OCI-LY7 (cell line): ENCODE measurements around the gene NLN. TPM values are rescaled to one million over a fixed set of nuclear protein-coding genes. Genes with fewer than 3 reads are reported as not detected.

Experiments used
- BruUV-seq: library from RNA; stranded (reverse); fragments of 400-500 nt; replicated peaks from 2 replicates; lab custom pipeline; 2021; lab: Mats Ljungman, UMichigan
- CTCF ChIA-PET: fragments of 300-600 bp; sonication (Branson Sonifier 250); formaldehyde crosslinking; loops from one replicate; lab custom pipeline; 2022; ENCODE audit warnings: antibody characterized with exemption; ENCODE audit not compliant: unreplicated experiment; lab: Charles Lee
- POLR2A ChIA-PET: fragments of 300-600 bp; sonication (Branson Sonifier 250); formaldehyde crosslinking; loops from one replicate; lab custom pipeline; 2022; ENCODE audit warnings: antibody characterized with exemption; lab: Charles Lee
- DNase-seq: peaks from one replicate; pipeline ENCODE4 v3.0.0-alpha.2; 2015; ENCODE audit warnings: low spot score
- H2AFZ ChIP-seq: fragments of 200-600 bp; sonication (generic), shearing (Covaris generic); 2 replicates; pipeline ENCODE4 v1.6.1; 2014; ENCODE audit warnings: mild to moderate bottlenecking, antibody characterized with exemption, low read length, moderate library complexity
- H3K27ac ChIP-seq: fragments of 200-600 bp; sonication (generic); 2 replicates; pipeline ENCODE4 v1.5.1; 2014; ENCODE audit warnings: mixed run types, low read depth, mild to moderate bottlenecking, moderate library complexity, low read length, inconsistent platforms; ENCODE audit not compliant: poor library complexity, severe bottlenecking
- H3K36me3 ChIP-seq: fragments of 200-600 bp; sonication (generic); 2 replicates; pipeline ENCODE4 v1.6.1; 2014; ENCODE audit warnings: mild to moderate bottlenecking, antibody characterized with exemption, low read length, moderate library complexity, mixed read lengths; ENCODE audit not compliant: insufficient read depth
- H3K4me1 ChIP-seq: fragments of 200-600 bp; sonication (generic); 2 replicates; pipeline ENCODE4 v1.5.1; 2014; ENCODE audit warnings: mild to moderate bottlenecking, low read length; ENCODE audit not compliant: insufficient read depth, poor library complexity, severe bottlenecking
- H3K4me2 ChIP-seq: fragments of 200-600 bp; sonication (generic); 2 replicates; pipeline ENCODE4 v1.6.1; 2014; ENCODE audit warnings: mild to moderate bottlenecking, low read length
- H3K4me3 ChIP-seq: fragments of 200-600 bp; sonication (generic); 2 replicates; pipeline ENCODE4 v1.5.1; 2014; ENCODE audit warnings: mild to moderate bottlenecking, low read depth, low read length; ENCODE audit not compliant: poor library complexity, severe bottlenecking
- H3K79me2 ChIP-seq: fragments of 200-600 bp; sonication (generic); 2 replicates; pipeline ENCODE4 v1.6.1; 2016; ENCODE audit warnings: low read depth, mild to moderate bottlenecking, low read length, moderate library complexity, mixed read lengths; ENCODE audit not compliant: insufficient read depth
- H3K9me2 ChIP-seq: fragments of 200-600 bp; sonication (generic); 2 replicates; pipeline ENCODE4 v1.6.1; 2016; ENCODE audit warnings: mild to moderate bottlenecking, low read length, mixed read lengths; ENCODE audit not compliant: insufficient read depth
- H3K9me3 ChIP-seq: fragments of 200-600 bp; sonication (generic); 2 replicates; pipeline ENCODE4 v1.6.1; 2014; ENCODE audit warnings: mild to moderate bottlenecking, mixed run types, low read length, mixed read lengths
- H4K20me1 ChIP-seq: fragments of 200-600 bp; sonication (generic); 2 replicates; pipeline ENCODE4 v1.6.1; 2014; ENCODE audit warnings: mild to moderate bottlenecking, antibody characterized with exemption, low read length, moderate library complexity, mixed read lengths; ENCODE audit not compliant: insufficient read depth
- CTCF ChIP-seq: fragments of 200-600 bp; sonication (generic); conservative IDR thresholded peaks from 2 replicates; pipeline ENCODE4 v1.5.1; 2014; ENCODE audit warnings: mild to moderate bottlenecking, antibody characterized with exemption, low read length, moderate library complexity, mixed read lengths
- EZH2phosphoT487 ChIP-seq: fragments of 200-600 bp; sonication (generic); IDR thresholded peaks from 2 replicates; pipeline ENCODE4 v1.6.1; 2018; ENCODE audit warnings: low read depth, borderline replicate concordance, mild to moderate bottlenecking, mixed run types, antibody characterized with exemption, low read length, moderate library complexity, mixed read lengths
- intact Hi-C: fragments of 100-400 bp; cut with micrococcal nuclease; formaldehyde crosslinking; loops from one replicate; pipeline ENCODE4 v1.10.0; 2022; ENCODE audit not compliant: unreplicated experiment
- total RNA-seq, 2 experiments: library from RNA; depleted of rRNA in 1 of 2; stranded (reverse); fragments of >200 nt in 1 of 2; shearing (Covaris generic) in 1 of 2; gene quantifications; 2 replicates each; pipeline ENCODE4 v1.2.3, GENCODE V29; 2014 to 2022

NLN gene
- total RNA-seq, 2 experiments from 2014 or later = 14.9 to 26.0 TPM

- Histone ChIP-seq H4K20me1 (no peaks in the 10 kb centered on the region), H3K36me3 (no peaks in the 10 kb centered on the region), H3K79me2 (no peaks in the 10 kb centered on the region), H3K27ac (no peak overlapping the region), H3K9me2 (no peaks in the 10 kb centered on the region), H3K4me3 (no peak overlapping the region), H3K9me3 (no peaks in the 10 kb centered on the region), H3K4me1 (peaks cover 24% of the 10 kb centered on the region), H3K4me2 (peak overlapping the region; percentile 47), H2AFZ (no peak overlapping the region)
- DNase-seq = peak; percentile 25
- TF ChIP-seq CTCF = no peak
- no peak for TF ChIP-seq EZH2phosphoT487
- no TSS peak for BruUV-seq
- CTCF ChIA-PET = no interaction called here
- POLR2A ChIA-PET = interaction anchor here (0.7 to 2.3 kb wide), 4 partner anchors 8 to 99 kb away, joined by 3 to 6 read pairs (median 5); no protein-coding TSS in a partner anchor
- intact Hi-C loops = no loop called here
These were observed 103.7 kb downstream of the NLN start for GRCh38 chr5:65825408-65826328.

GRCh38 chr5:65828022-65828896, 106.3 kb downstream of the NLN start:
- no peak for DNase-seq
- Histone ChIP-seq H3K4me2 (no peak overlapping the region), H3K4me1 (peaks cover 13% of the 10 kb centered on the region), H3K79me2 (no peaks in the 10 kb centered on the region), H3K36me3 (no peaks in the 10 kb centered on the region), H3K9me3 (no peaks in the 10 kb centered on the region), H2AFZ (no peak overlapping the region), H3K9me2 (no peaks in the 10 kb centered on the region), H3K27ac (no peak overlapping the region), H4K20me1 (no peaks in the 10 kb centered on the region), H3K4me3 (no peak overlapping the region)
- TF ChIP-seq EZH2phosphoT487 (no peak), CTCF (no peak)
- CTCF ChIA-PET = no interaction called here
- BruUV-seq = no TSS peak
- POLR2A ChIA-PET = interaction anchor here (0.5 kb wide), 1 partner anchor 249 kb away, joined by 4 read pairs; no protein-coding TSS in a partner anchor
- intact Hi-C loops = no loop called here
